ENCODE data around the gene CRYGD.
"Not testable (repeated sequence)": the region's sequence is repeated elsewhere in the genome, so short reads cannot be mapped to it uniquely, and the experiment has no call there.

The CRYGD gene

DNA sequence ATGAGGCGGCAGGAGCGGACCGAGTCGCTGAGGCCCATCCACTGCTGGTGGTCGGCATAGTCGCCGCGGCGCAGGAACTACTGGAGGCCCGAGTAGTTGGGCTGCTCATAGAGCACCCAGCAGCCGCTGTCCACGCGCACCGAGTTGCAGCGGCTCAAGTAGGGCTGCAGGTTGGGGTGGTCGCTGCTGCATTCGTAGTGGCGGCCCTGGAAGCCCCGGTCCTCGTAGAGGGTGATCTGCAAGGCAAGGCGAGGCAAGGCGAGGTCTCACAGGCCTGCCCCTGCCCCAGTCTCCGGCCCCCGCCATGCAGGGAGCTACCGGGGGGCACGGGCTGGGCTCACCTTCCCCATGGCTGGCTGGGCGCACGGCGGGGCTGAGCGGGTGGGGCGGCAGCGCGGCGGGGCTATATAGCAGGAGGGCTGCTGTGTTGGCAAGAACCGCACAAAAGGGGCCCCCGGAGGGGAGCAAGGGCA, 12.0 kb downstream of the CRYGD start:
- not testable (repeated sequence) for H3K36me3 ChIP-seq (ENCODE audit: control insufficient read depth in 1 of 2, insufficient read depth in 2 of 2, low read depth in 1 of 2, low read length in 2 of 2); H3K79me1 ChIP-seq (replicated peaks; ENCODE audit: low read length, poor library complexity, severe bottlenecking); H3K4me1 ChIP-seq (ENCODE audit: control insufficient read depth, insufficient read depth, low read depth, low read length); H2BK120ac ChIP-seq (ENCODE audit: low read depth, low read length); H3K27ac ChIP-seq (ENCODE audit: low read length, poor library complexity, severe bottlenecking); H2AK5ac ChIP-seq (ENCODE audit: low read length, severe bottlenecking); H3K9me3 ChIP-seq (ENCODE audit: control insufficient read depth, low read length); H3K4me2 ChIP-seq (ENCODE audit: low read length, poor library complexity, severe bottlenecking); H4K8ac ChIP-seq (ENCODE audit: low read length); H3K4ac ChIP-seq (ENCODE audit: low read depth in 1 of 2, low read length in 2 of 2); H2BK12ac ChIP-seq (ENCODE audit: low read length in 2 of 2); H2BK15ac ChIP-seq (ENCODE audit: low read depth, poor library complexity, severe bottlenecking); H2AFZ ChIP-seq (ENCODE audit: low read depth, low read length); H3K18ac ChIP-seq (ENCODE audit: low read depth in 1 of 2, low read length in 2 of 2); H4K91ac ChIP-seq (ENCODE audit: low read length); H3K4me3 ChIP-seq (ENCODE audit: insufficient read depth in 1 of 2, low read depth in 1 of 2, low read length in 2 of 2); H3K9ac ChIP-seq (ENCODE audit: low read length); DNase-seq; H3K23ac ChIP-seq (ENCODE audit: low read length in 2 of 2); H2BK5ac ChIP-seq (ENCODE audit: low read depth, low read length, poor library complexity, severe bottlenecking); H3K14ac ChIP-seq (ENCODE audit: low read length in 2 of 2)
- H3K27me3 ChIP-seq (ENCODE audit: control insufficient read depth in 1 of 2, insufficient read depth in 1 of 2, low read length in 2 of 2), result peaks cover 9 to 42% of the 10 kb centered on the region in 2 experiments
- 58% methylated on average over 34 of the region's 36 CpGs for WGBS

GRCh38 chr2:208103616-208104015, 20.7 kb downstream of the CRYGD start:
- Histone ChIP-seq H3K4me3 (ENCODE audit: insufficient read depth in 1 of 2, low read depth in 1 of 2, low read length in 2 of 2) (no peak overlapping the region), H3K27ac (ENCODE audit: low read length, poor library complexity, severe bottlenecking) (no peak overlapping the region)

DNA sequence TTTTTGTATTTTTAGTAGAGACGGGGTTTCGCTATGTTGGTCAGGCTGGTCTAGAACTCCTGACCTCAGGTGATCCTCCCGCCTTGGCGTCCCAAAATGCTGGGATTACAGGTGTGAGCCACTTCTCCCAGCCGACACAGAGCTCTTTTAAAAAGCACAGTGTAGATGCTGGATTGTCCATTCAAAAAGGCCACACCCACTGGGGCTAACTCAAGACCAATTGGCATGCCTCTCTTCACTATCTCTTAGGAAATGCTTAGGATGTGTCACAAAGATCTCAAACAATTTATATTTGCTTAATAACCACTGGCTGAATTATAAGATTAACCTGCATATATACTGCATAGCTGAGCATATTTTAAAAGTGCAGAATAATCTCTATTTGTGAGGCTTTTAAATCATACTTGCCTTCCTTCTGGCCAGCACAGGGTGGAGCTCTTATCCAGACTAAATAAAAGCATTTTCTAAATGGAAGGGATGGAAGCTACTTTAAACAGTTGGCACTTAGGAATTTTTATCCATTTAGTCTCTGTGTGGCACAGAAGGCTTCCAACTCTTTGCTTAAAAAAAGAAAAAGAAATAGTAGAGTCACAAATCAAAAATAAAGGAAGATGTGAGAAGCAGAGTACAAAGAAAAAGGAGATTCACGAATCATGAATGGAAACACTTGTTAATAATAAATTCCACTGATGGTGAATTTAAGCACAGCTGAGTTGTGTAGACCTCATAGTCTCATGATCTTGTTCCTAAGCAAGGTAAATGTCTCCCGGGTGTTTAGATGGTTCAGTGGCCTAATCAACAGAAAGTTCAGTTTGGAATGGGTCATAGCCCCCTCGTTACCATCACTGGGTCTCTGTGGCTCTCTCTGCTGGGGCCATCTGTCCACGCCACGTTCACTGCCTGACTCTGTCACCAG, 22.4 kb downstream of the CRYGD start:
- Histone ChIP-seq H3K27ac (ENCODE audit: low read length, poor library complexity, severe bottlenecking) (no peak overlapping the region), H3K18ac (ENCODE audit: low read depth in 1 of 2, low read length in 2 of 2) (no peak overlapping the region), H2BK5ac (ENCODE audit: low read depth, low read length, poor library complexity, severe bottlenecking) (no peak overlapping the region), H3K79me1 (replicated peaks; ENCODE audit: low read length, poor library complexity, severe bottlenecking) (no peaks in the 10 kb centered on the region), H2AK5ac (ENCODE audit: low read length, severe bottlenecking) (no peak overlapping the region), H3K4me2 (ENCODE audit: low read length, poor library complexity, severe bottlenecking) (no peak overlapping the region), H2BK120ac (ENCODE audit: low read depth, low read length) (no peak overlapping the region), H3K14ac (ENCODE audit: low read length in 2 of 2) (no peak overlapping the region), H2AFZ (ENCODE audit: low read depth, low read length) (no peak overlapping the region), H3K4me1 (ENCODE audit: control insufficient read depth, insufficient read depth, low read depth, low read length) (no peaks in the 10 kb centered on the region), H3K27me3 (ENCODE audit: control insufficient read depth in 1 of 2, insufficient read depth in 1 of 2, low read length in 2 of 2) (peaks cover 6 to 23% of the 10 kb centered on the region in 2 experiments), H3K4me3 (ENCODE audit: insufficient read depth in 1 of 2, low read depth in 1 of 2, low read length in 2 of 2) (no peak overlapping the region), H2BK15ac (ENCODE audit: low read depth, poor library complexity, severe bottlenecking) (no peak overlapping the region), H3K36me3 (ENCODE audit: control insufficient read depth in 1 of 2, insufficient read depth in 2 of 2, low read depth in 1 of 2, low read length in 2 of 2) (no peaks in the 10 kb centered on the region), H3K4ac (ENCODE audit: low read depth in 1 of 2, low read length in 2 of 2) (no peak overlapping the region), H4K91ac (ENCODE audit: low read length) (no peak overlapping the region), H3K9ac (ENCODE audit: low read length) (no peak overlapping the region), H3K9me3 (ENCODE audit: control insufficient read depth, low read length) (no peaks in the 10 kb centered on the region), H3K23ac (ENCODE audit: low read length in 2 of 2) (no peak overlapping the region), H2BK12ac (ENCODE audit: low read length in 2 of 2) (no peak overlapping the region), H4K8ac (ENCODE audit: low read length) (no peak overlapping the region)
- no peak for DNase-seq
- WGBS, result 68% methylated on average over 10 of the region's 10 CpGs

More at GRCh38 chr2:208103616-208104015, 20.7 kb downstream of the CRYGD start:
- Histone ChIP-seq H3K4me1 (ENCODE audit: control insufficient read depth, insufficient read depth, low read depth, low read length) (no peaks in the 10 kb centered on the region), H3K4ac (ENCODE audit: low read depth in 1 of 2, low read length in 2 of 2) (no peak overlapping the region), H3K79me1 (replicated peaks; ENCODE audit: low read length, poor library complexity, severe bottlenecking) (no peaks in the 10 kb centered on the region), H3K14ac (ENCODE audit: low read length in 2 of 2) (no peak overlapping the region), H3K18ac (ENCODE audit: low read depth in 1 of 2, low read length in 2 of 2) (no peak overlapping the region), H2AK5ac (ENCODE audit: low read length, severe bottlenecking) (no peak overlapping the region), H4K8ac (ENCODE audit: low read length) (no peak overlapping the region), H2BK15ac (ENCODE audit: low read depth, poor library complexity, severe bottlenecking) (no peak overlapping the region), H2BK12ac (ENCODE audit: low read length in 2 of 2) (no peak overlapping the region), H4K91ac (ENCODE audit: low read length) (no peak overlapping the region), H3K4me2 (ENCODE audit: low read length, poor library complexity, severe bottlenecking) (no peak overlapping the region), H3K9ac (ENCODE audit: low read length) (no peak overlapping the region), H2BK120ac (ENCODE audit: low read depth, low read length) (no peak overlapping the region), H3K36me3 (ENCODE audit: control insufficient read depth in 1 of 2, insufficient read depth in 2 of 2, low read depth in 1 of 2, low read length in 2 of 2) (no peaks in the 10 kb centered on the region), H2BK5ac (ENCODE audit: low read depth, low read length, poor library complexity, severe bottlenecking) (no peak overlapping the region), H3K23ac (ENCODE audit: low read length in 2 of 2) (no peak overlapping the region), H2AFZ (ENCODE audit: low read depth, low read length) (no peak overlapping the region), H3K9me3 (ENCODE audit: control insufficient read depth, low read length) (no peaks in the 10 kb centered on the region), H3K27me3 (ENCODE audit: control insufficient read depth in 1 of 2, insufficient read depth in 1 of 2, low read length in 2 of 2) (peaks cover 6 to 15% of the 10 kb centered on the region in 2 experiments)
- 75% methylated on average over 3 of the region's 3 CpGs for WGBS
- no peak for DNase-seq

- Histone ChIP-seq H2AFZ (ENCODE audit: low read depth, low read length) (no peak overlapping the region), H2BK12ac (ENCODE audit: low read length in 2 of 2) (no peak overlapping the region), H3K14ac (ENCODE audit: low read length in 2 of 2) (no peak overlapping the region), H2BK120ac (ENCODE audit: low read depth, low read length) (no peak overlapping the region), H3K79me1 (replicated peaks; ENCODE audit: low read length, poor library complexity, severe bottlenecking) (no peaks in the 10 kb centered on the region), H3K4me2 (ENCODE audit: low read length, poor library complexity, severe bottlenecking) (no peak overlapping the region), H3K9ac (ENCODE audit: low read length) (no peak overlapping the region), H3K4me1 (ENCODE audit: control insufficient read depth, insufficient read depth, low read depth, low read length) (no peaks in the 10 kb centered on the region), H3K36me3 (ENCODE audit: control insufficient read depth in 1 of 2, insufficient read depth in 2 of 2, low read depth in 1 of 2, low read length in 2 of 2) (no peaks in the 10 kb centered on the region), H3K27me3 (ENCODE audit: control insufficient read depth in 1 of 2, insufficient read depth in 1 of 2, low read length in 2 of 2) (peaks cover 0 to 23% of the 10 kb centered on the region in 2 experiments), H2BK15ac (ENCODE audit: low read depth, poor library complexity, severe bottlenecking) (no peak overlapping the region), H4K91ac (ENCODE audit: low read length) (no peak overlapping the region), H3K18ac (ENCODE audit: low read depth in 1 of 2, low read length in 2 of 2) (no peak overlapping the region), H3K27ac (ENCODE audit: low read length, poor library complexity, severe bottlenecking) (no peak overlapping the region), H3K4me3 (ENCODE audit: insufficient read depth in 1 of 2, low read depth in 1 of 2, low read length in 2 of 2) (no peak overlapping the region), H2AK5ac (ENCODE audit: low read length, severe bottlenecking) (no peak overlapping the region), H3K9me3 (ENCODE audit: control insufficient read depth, low read length) (no peaks in the 10 kb centered on the region), H3K4ac (ENCODE audit: low read depth in 1 of 2, low read length in 2 of 2) (no peak overlapping the region), H3K23ac (ENCODE audit: low read length in 2 of 2) (no peak overlapping the region), H2BK5ac (ENCODE audit: low read depth, low read length, poor library complexity, severe bottlenecking) (no peak overlapping the region), H4K8ac (ENCODE audit: low read length) (no peak overlapping the region)
- 86% methylated on average over 13 of the region's 13 CpGs for WGBS
- DNase-seq, result no peak
These were observed 24.4 kb downstream of the CRYGD start for GRCh38 chr2:208099682-208100470.

Data from mesenchymal stem cell (in vitro differentiated cells and primary cell).